ENCODE measurements around the gene ADGRD1.

The ADGRD1 gene

DNA sequence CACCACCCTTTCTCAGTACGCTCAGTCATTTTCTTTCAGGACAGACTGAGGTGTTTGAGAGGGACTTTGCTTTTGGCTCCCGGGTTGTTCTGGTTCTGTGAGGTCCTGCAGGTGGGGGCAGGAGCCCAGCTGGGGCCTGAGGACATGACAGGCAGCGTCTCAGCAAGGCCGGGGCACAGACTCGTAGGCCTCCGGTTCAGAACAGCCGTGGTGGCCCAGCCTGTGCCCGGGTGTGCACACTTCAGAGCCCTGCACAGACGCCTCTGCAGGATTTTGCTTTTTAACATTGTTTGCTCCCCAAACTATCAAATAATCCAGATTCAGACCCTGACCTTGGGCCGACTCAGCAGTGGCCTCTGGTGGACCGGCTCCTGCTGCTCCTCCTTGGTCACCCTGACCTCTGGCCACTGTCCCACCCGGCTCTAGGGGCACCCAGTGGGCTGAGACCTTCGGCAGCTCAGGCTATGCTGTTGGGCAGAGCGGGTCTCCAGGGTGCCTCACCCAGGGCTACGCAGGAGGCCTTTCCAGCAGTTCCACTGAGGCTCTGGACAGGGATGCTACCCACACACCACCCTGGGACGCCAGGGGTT lies 65.2 kb downstream of the ADGRD1 start:
- no peak for ATAC-seq
- TF ChIP-seq ESRRG (CRISPR knock-in tag; IDR thresholded peaks at IDR 0.05) (no peak), ZFP3 (CRISPR knock-in tag; IDR thresholded peaks at IDR 0.05) (no peak), TCF4 (CRISPR knock-in tag; IDR thresholded peaks at IDR 0.05; ENCODE audit: borderline replicate concordance) (no peak), ARNTL (CRISPR knock-in tag; IDR thresholded peaks at IDR 0.05; ENCODE audit: borderline replicate concordance, low read depth) (no peak), SNAI2 (CRISPR knock-in tag; IDR thresholded peaks at IDR 0.05) (no peak)
- TF ChIP-seq, protein P1, sequence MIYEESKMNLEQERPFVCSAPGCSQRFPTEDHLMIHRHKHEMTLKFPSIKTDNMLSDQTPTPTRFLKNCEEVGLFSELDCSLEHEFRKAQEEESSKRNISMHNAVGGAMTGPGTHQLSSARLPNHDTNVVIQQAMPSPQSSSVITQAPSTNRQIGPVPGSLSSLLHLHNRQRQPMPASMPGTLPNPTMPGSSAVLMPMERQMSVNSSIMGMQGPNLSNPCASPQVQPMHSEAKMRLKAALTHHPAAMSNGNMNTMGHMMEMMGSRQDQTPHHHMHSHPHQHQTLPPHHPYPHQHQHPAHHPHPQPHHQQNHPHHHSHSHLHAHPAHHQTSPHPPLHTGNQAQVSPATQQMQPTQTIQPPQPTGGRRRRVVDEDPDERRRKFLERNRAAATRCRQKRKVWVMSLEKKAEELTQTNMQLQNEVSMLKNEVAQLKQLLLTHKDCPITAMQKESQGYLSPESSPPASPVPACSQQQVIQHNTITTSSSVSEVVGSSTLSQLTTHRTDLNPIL (CRISPR knock-in tag; IDR thresholded peaks at IDR 0.05; ENCODE audit: low read depth) = no peak

DNA sequence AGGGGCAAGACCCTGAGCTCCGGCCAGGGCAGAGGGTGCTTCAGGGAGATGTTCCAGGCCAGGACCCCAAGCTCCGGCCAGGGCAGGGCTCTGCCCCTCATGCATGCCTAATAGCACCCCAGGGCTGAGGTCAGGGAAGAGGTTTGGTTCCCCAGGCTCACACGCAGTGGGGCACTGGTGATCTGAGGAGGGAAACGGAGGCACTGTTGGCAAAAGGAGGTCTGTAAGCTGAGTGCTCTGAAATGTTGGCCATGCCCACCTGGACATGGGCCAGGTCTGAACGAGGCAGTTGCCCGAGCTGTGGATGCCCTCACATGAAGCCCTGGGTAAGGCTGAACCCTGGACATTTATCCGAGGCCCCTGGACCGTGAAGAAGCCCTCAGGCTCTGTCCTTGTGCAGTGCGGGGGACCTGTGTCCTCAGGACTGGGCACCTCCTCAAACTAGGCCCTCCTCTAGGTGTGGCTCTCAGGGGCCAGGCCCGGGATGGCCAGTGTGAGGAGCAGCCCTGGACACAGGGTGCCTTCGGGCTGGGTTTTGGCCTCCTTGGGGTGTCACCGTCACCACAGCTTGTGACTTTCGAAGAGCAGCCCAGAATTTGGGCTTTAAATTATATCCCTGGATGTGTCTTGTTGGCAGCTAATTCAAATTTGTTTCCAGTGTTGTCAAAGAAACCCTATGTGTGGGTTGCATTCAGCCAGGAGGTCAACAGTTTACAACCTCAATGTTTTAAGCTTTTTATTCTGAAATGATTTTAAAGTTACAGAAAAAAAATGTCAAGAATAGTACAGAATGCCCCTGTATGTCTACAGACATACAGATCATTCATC lies 66.8 kb downstream of the ADGRD1 start:
- ATAC-seq = no peak
- TF ChIP-seq TOX (CRISPR knock-in tag; IDR thresholded peaks at IDR 0.05; ENCODE audit: borderline replicate concordance) (no peak), ESRRG (CRISPR knock-in tag; IDR thresholded peaks at IDR 0.05) (no peak), CSDC2 (CRISPR knock-in tag; IDR thresholded peaks at IDR 0.05) (no peak), SNAI2 (CRISPR knock-in tag; IDR thresholded peaks at IDR 0.05) (no peak), PPARA (CRISPR knock-in tag; IDR thresholded peaks at IDR 0.05; ENCODE audit: borderline replicate concordance) (no peak), BACH2 (CRISPR knock-in tag; IDR thresholded peaks at IDR 0.05; ENCODE audit: borderline replicate concordance) (no peak), ZNF70 (CRISPR knock-in tag; IDR thresholded peaks at IDR 0.05) (no peak), TCF4 (CRISPR knock-in tag; IDR thresholded peaks at IDR 0.05; ENCODE audit: borderline replicate concordance) (no peak), ZNF8 (CRISPR knock-in tag; IDR thresholded peaks at IDR 0.05) (no peak), ZFP3 (CRISPR knock-in tag; IDR thresholded peaks at IDR 0.05) (no peak), GLIS3 (CRISPR knock-in tag; IDR thresholded peaks at IDR 0.05) (no peak), OSR1 (CRISPR knock-in tag; IDR thresholded peaks at IDR 0.05) (no peak), ZNF565 (CRISPR knock-in tag; conservative IDR thresholded peaks at IDR 0.05; ENCODE audit: low read depth) (no peak), ZFP30 (CRISPR knock-in tag; IDR thresholded peaks at IDR 0.05) (no peak)
- TF ChIP-seq, protein P2, sequence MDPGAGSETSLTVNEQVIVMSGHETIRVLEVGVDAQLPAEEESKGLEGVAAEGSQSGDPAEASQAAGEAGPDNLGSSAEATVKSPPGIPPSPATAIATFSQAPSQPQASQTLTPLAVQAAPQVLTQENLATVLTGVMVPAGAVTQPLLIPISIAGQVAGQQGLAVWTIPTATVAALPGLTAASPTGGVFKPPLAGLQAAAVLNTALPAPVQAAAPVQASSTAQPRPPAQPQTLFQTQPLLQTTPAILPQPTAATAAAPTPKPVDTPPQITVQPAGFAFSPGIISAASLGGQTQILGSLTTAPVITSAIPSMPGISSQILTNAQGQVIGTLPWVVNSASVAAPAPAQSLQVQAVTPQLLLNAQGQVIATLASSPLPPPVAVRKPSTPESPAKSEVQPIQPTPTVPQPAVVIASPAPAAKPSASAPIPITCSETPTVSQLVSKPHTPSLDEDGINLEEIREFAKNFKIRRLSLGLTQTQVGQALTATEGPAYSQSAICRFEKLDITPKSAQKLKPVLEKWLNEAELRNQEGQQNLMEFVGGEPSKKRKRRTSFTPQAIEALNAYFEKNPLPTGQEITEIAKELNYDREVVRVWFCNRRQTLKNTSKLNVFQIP (CRISPR knock-in tag; IDR thresholded peaks at IDR 0.05; ENCODE audit: borderline replicate concordance, low read depth) = no peak
- TF ChIP-seq, protein P3, sequence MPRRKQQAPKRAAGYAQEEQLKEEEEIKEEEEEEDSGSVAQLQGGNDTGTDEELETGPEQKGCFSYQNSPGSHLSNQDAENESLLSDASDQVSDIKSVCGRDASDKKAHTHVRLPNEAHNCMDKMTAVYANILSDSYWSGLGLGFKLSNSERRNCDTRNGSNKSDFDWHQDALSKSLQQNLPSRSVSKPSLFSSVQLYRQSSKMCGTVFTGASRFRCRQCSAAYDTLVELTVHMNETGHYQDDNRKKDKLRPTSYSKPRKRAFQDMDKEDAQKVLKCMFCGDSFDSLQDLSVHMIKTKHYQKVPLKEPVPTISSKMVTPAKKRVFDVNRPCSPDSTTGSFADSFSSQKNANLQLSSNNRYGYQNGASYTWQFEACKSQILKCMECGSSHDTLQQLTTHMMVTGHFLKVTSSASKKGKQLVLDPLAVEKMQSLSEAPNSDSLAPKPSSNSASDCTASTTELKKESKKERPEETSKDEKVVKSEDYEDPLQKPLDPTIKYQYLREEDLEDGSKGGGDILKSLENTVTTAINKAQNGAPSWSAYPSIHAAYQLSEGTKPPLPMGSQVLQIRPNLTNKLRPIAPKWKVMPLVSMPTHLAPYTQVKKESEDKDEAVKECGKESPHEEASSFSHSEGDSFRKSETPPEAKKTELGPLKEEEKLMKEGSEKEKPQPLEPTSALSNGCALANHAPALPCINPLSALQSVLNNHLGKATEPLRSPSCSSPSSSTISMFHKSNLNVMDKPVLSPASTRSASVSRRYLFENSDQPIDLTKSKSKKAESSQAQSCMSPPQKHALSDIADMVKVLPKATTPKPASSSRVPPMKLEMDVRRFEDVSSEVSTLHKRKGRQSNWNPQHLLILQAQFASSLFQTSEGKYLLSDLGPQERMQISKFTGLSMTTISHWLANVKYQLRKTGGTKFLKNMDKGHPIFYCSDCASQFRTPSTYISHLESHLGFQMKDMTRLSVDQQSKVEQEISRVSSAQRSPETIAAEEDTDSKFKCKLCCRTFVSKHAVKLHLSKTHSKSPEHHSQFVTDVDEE (CRISPR knock-in tag; IDR thresholded peaks at IDR 0.05) = no peak
- TF ChIP-seq, protein P1 (CRISPR knock-in tag; IDR thresholded peaks at IDR 0.05; ENCODE audit: low read depth) = no peak
- TF ChIP-seq, protein P4, sequence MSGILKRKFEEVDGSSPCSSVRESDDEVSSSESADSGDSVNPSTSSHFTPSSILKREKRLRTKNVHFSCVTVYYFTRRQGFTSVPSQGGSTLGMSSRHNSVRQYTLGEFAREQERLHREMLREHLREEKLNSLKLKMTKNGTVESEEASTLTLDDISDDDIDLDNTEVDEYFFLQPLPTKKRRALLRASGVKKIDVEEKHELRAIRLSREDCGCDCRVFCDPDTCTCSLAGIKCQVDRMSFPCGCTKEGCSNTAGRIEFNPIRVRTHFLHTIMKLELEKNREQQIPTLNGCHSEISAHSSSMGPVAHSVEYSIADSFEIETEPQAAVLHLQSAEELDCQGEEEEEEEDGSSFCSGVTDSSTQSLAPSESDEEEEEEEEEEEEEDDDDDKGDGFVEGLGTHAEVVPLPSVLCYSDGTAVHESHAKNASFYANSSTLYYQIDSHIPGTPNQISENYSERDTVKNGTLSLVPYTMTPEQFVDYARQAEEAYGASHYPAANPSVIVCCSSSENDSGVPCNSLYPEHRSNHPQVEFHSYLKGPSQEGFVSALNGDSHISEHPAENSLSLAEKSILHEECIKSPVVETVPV (CRISPR knock-in tag; IDR thresholded peaks at IDR 0.05) = no peak
- TF ChIP-seq, protein P5, sequence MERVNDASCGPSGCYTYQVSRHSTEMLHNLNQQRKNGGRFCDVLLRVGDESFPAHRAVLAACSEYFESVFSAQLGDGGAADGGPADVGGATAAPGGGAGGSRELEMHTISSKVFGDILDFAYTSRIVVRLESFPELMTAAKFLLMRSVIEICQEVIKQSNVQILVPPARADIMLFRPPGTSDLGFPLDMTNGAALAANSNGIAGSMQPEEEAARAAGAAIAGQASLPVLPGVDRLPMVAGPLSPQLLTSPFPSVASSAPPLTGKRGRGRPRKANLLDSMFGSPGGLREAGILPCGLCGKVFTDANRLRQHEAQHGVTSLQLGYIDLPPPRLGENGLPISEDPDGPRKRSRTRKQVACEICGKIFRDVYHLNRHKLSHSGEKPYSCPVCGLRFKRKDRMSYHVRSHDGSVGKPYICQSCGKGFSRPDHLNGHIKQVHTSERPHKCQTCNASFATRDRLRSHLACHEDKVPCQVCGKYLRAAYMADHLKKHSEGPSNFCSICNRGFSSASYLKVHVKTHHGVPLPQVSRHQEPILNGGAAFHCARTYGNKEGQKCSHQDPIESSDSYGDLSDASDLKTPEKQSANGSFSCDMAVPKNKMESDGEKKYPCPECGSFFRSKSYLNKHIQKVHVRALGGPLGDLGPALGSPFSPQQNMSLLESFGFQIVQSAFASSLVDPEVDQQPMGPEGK (CRISPR knock-in tag; IDR thresholded peaks at IDR 0.05; ENCODE audit: borderline replicate concordance) = no peak
